Smooth muscle cell (in vitro differentiated cells): Measurements from ENCODE around the gene NOXA1. TPM values are rescaled to one million over a fixed set of nuclear protein-coding genes. Genes with fewer than 3 reads are reported as not detected.

Experiments
- DNase-seq: peaks from one replicate; lab custom pipeline; 2025; ENCODE audit not compliant: unreplicated experiment; lab: John Stamatoyannopoulos, UW
- H2AFZ ChIP-seq: fragments of 200-600 bp; sonication (generic); 2 replicates; pipeline ENCODE4 v1.6.0; 2016; ENCODE audit warnings: antibody characterized with exemption, low read depth, mild to moderate bottlenecking
- H3F3A ChIP-seq: fragments of 200-600 bp; sonication (generic); 2 replicates; pipeline ENCODE4 v1.6.0; 2017; ENCODE audit warnings: antibody characterized with exemption, low read depth
- H3K27ac ChIP-seq: fragments of 200-600 bp; sonication (generic); 2 replicates; pipeline ENCODE4 v1.5.1; 2016; ENCODE audit warnings: low read depth, mild to moderate bottlenecking
- H3K27me3 ChIP-seq: fragments of 200-600 bp; sonication (generic); 2 replicates; pipeline ENCODE4 v1.6.1; 2016; ENCODE audit warnings: low read depth, mild to moderate bottlenecking
- H3K36me3 ChIP-seq: fragments of 200-600 bp; sonication (generic); 2 replicates; pipeline ENCODE4 v1.5.1; 2016; ENCODE audit warnings: low read depth
- H3K4me1 ChIP-seq: fragments of 200-600 bp; sonication (generic); 2 replicates; pipeline ENCODE4 v1.5.1; 2016; ENCODE audit warnings: low read depth
- H3K4me2 ChIP-seq: fragments of 200-600 bp; sonication (generic); 2 replicates; pipeline ENCODE4 v1.6.0; 2016; ENCODE audit warnings: mild to moderate bottlenecking
- H3K4me3 ChIP-seq: fragments of 200-600 bp; sonication (generic); 2 replicates; pipeline ENCODE4 v1.5.1; 2016; ENCODE audit warnings: mild to moderate bottlenecking
- H3K79me2 ChIP-seq: fragments of 200-600 bp; sonication (generic); 2 replicates; pipeline ENCODE4 v1.6.0; 2016; ENCODE audit warnings: low read depth, mild to moderate bottlenecking
- H3K9ac ChIP-seq: fragments of 200-600 bp; sonication (generic); 2 replicates; pipeline ENCODE4 v1.6.0; 2016; ENCODE audit warnings: low read depth
- H3K9me3 ChIP-seq: fragments of 200-600 bp; sonication (generic); replicated peaks from 2 replicates; pipeline ENCODE4 v1.5.1; 2016; ENCODE audit warnings: low read depth
- H4K20me1 ChIP-seq: fragments of 200-600 bp; sonication (generic); 2 replicates; pipeline ENCODE4 v1.6.0; 2016; ENCODE audit warnings: low read depth
- WGBS: methylation state at CpG from one replicate; pipeline ENCODE4 v1.1.7; 2016; ENCODE audit warnings: low lambda C conversion rate; 5-methylcytosine and 5-hydroxymethylcytosine counted together
- polyA plus RNA-seq: library from polyadenylated mRNA; unstranded; fragments of >200 nt; fragmentation: Nextera tagmentation; extraction: Ambion mirVana; gene quantifications from 2 replicates; pipeline ENCODE4 v1.2.1, GENCODE V29; 2016
- total RNA-seq: library from RNA; depleted of rRNA; stranded (reverse); fragments of >200 nt; gene quantifications from 2 replicates; pipeline ENCODE4 v1.2.3, GENCODE V29; 2014
- TF ChIP-seq, protein P1 (sequence below): fragments of 200-600 bp; sonication (generic); IDR thresholded peaks from 2 replicates; pipeline ENCODE4 v1.5.1; 2017; ENCODE audit warnings: borderline replicate concordance, mild to moderate bottlenecking, antibody characterized with exemption; ENCODE audit not compliant: insufficient read depth, poor library complexity, severe bottlenecking

The NOXA1 gene
- total and polyA plus RNA-seq, 2 experiments from 2014 or later, result 0.09 to 0.81 TPM

- Histone ChIP-seq H3K9me3 (no peaks in the 10 kb centered on the region), H3K4me2 (no peak overlapping the region), H3K79me2 (no peaks in the 10 kb centered on the region), H3K4me1 (no peaks in the 10 kb centered on the region), H2AFZ (no peak overlapping the region), H3K27ac (no peak overlapping the region), H4K20me1 (no peaks in the 10 kb centered on the region), H3K27me3 (no peaks in the 10 kb centered on the region), H3K9ac (no peak overlapping the region), H3K4me3 (no peak overlapping the region), H3K36me3 (no peaks in the 10 kb centered on the region), H3F3A (peaks cover under 1% of the 10 kb centered on the region)
- over 99% methylated on average over 12 of the region's 17 CpGs for WGBS
- no peak for DNase-seq
- TF ChIP-seq, protein P1, sequence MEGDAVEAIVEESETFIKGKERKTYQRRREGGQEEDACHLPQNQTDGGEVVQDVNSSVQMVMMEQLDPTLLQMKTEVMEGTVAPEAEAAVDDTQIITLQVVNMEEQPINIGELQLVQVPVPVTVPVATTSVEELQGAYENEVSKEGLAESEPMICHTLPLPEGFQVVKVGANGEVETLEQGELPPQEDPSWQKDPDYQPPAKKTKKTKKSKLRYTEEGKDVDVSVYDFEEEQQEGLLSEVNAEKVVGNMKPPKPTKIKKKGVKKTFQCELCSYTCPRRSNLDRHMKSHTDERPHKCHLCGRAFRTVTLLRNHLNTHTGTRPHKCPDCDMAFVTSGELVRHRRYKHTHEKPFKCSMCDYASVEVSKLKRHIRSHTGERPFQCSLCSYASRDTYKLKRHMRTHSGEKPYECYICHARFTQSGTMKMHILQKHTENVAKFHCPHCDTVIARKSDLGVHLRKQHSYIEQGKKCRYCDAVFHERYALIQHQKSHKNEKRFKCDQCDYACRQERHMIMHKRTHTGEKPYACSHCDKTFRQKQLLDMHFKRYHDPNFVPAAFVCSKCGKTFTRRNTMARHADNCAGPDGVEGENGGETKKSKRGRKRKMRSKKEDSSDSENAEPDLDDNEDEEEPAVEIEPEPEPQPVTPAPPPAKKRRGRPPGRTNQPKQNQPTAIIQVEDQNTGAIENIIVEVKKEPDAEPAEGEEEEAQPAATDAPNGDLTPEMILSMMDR, result no peak
Measured at GRCh38 chr9:137452006-137452760, 29.0 kb downstream of the NOXA1 start.

- Histone ChIP-seq H2AFZ (no peak overlapping the region), H3K36me3 (no peaks in the 10 kb centered on the region), H3K4me2 (peak overlapping the region; percentile 81), H3K27ac (no peak overlapping the region), H3K9me3 (no peaks in the 10 kb centered on the region), H3K4me1 (peaks cover 4% of the 10 kb centered on the region), H3K79me2 (no peaks in the 10 kb centered on the region), H3K27me3 (no peaks in the 10 kb centered on the region), H3K9ac (no peak overlapping the region), H3F3A (no peaks in the 10 kb centered on the region), H3K4me3 (peak overlapping the region; percentile 40), H4K20me1 (peaks cover 8% of the 10 kb centered on the region)
- no peak for DNase-seq
- TF ChIP-seq, protein P1, result no peak
- WGBS, result 95% methylated on average over 35 of the region's 43 CpGs
Measured at GRCh38 chr9:137452761-137453642, 29.8 kb downstream of the NOXA1 start.

GRCh38 chr9:137453643-137454081 lies 30.5 kb downstream of the NOXA1 start:
- Histone ChIP-seq H3K4me2 (peak overlapping the region; percentile 81), H3K36me3 (no peaks in the 10 kb centered on the region), H3K4me3 (peak overlapping the region; percentile 40), H3K27ac (no peak overlapping the region), H3K9me3 (no peaks in the 10 kb centered on the region), H3K4me1 (peaks cover 10% of the 10 kb centered on the region), H3F3A (no peaks in the 10 kb centered on the region), H3K9ac (no peak overlapping the region), H4K20me1 (peaks cover 12% of the 10 kb centered on the region), H3K79me2 (peaks cover 5% of the 10 kb centered on the region), H2AFZ (no peak overlapping the region), H3K27me3 (no peaks in the 10 kb centered on the region)
- DNase-seq, result no peak
- TF ChIP-seq, protein P1, result no peak
- 43% methylated on average over 19 of the region's 25 CpGs for WGBS
